HepG2 (cell line): ENCODE measurements around the gene CDK2. TPM values are rescaled to one million over a fixed set of nuclear protein-coding genes. Genes with fewer than 3 reads are reported as not detected.

ENCODE experiments used
- ASH2L ChIP-seq: fragments of 300-600, 200-600 bp; sonication (generic); IDR thresholded peaks from 2 replicates; pipeline ENCODE4 v1.7.0; 2017; ENCODE audit warnings: low read depth, mild to moderate bottlenecking, moderate library complexity, mixed read lengths, low read length; ENCODE audit not compliant: insufficient read length
- ATF7-NPFF ChIP-seq: sonication (generic); formaldehyde crosslinking; IDR thresholded peaks from 2 replicates; pipeline ENCODE4 v1.8.1; 2023; ENCODE audit warnings: mild to moderate bottlenecking, low read depth, missing genetic modification reagents, moderate library complexity
- CREB1 ChIP-seq, 2 experiments: fragments of 450-650 bp in 1 of 2; IDR thresholded peaks; 2 replicates each; pipeline ENCODE4 v1.6.1; 2016 to 2017; ENCODE audit warnings: control low read depth in 1 of 2, mild to moderate bottlenecking in 1 of 2, missing compliant biosample characterization in 1 of 2, missing genetic modification characterization in 1 of 2
- FOXJ3 ChIP-seq: sonication (generic); formaldehyde crosslinking; IDR thresholded peaks from 2 replicates; pipeline ENCODE4 v1.4.0; 2020; ENCODE audit warnings: missing genetic modification reagents, mild to moderate bottlenecking, borderline replicate concordance
- HOXA5 ChIP-seq: sonication (generic); formaldehyde crosslinking; IDR thresholded peaks from 2 replicates; pipeline ENCODE4 v1.4.0; 2020; ENCODE audit warnings: missing genetic modification reagents
- KLF11 ChIP-seq: IDR thresholded peaks from 2 replicates; pipeline ENCODE4 v1.6.1; 2016; ENCODE audit warnings: missing compliant biosample characterization
- KLF16 ChIP-seq, 2 experiments: sonication (generic) in 1 of 2; formaldehyde crosslinking in 1 of 2; IDR thresholded peaks; 2 replicates each; pipeline versions ENCODE4 v1.6.1 to v1.8.0; 2016 to 2023; ENCODE audit warnings: missing genetic modification reagents in 2 of 2, missing compliant biosample characterization in 1 of 2
- MED8 ChIP-seq: sonication (generic); formaldehyde crosslinking; IDR thresholded peaks from 2 replicates; pipeline ENCODE4 v1.8.1; 2023; ENCODE audit warnings: mild to moderate bottlenecking, missing genetic modification reagents; ENCODE audit not compliant: insufficient replicate concordance
- MEIS1 ChIP-seq: sonication (generic); formaldehyde crosslinking; IDR thresholded peaks from 2 replicates; pipeline ENCODE4 v1.9.0; 2021; ENCODE audit warnings: mild to moderate bottlenecking, missing genetic modification reagents, moderate library complexity, borderline replicate concordance
- MZF1 ChIP-seq: sonication (generic); formaldehyde crosslinking; IDR thresholded peaks from 2 replicates; pipeline ENCODE4 v1.8.1; 2023; ENCODE audit warnings: mild to moderate bottlenecking, missing genetic modification reagents, borderline replicate concordance
- NR2C2 ChIP-seq: sonication (generic); formaldehyde crosslinking; IDR thresholded peaks from 2 replicates; pipeline ENCODE4 v1.4.0; 2020; ENCODE audit warnings: missing genetic modification reagents, mild to moderate bottlenecking, moderate library complexity, borderline replicate concordance
- RCOR2 ChIP-seq: IDR thresholded peaks from 2 replicates; pipeline ENCODE4 v1.6.1; 2016; ENCODE audit warnings: missing biosample characterization, missing genetic modification reagents
- SAFB2 ChIP-seq: sonication (generic); formaldehyde crosslinking; IDR thresholded peaks from 2 replicates; pipeline ENCODE4 v1.5.1; 2020; ENCODE audit warnings: missing genetic modification reagents, low read depth, mild to moderate bottlenecking, borderline replicate concordance
- SIX4 ChIP-seq: sonication (generic); formaldehyde crosslinking; IDR thresholded peaks from 2 replicates; pipeline ENCODE4 v1.4.0; 2020; ENCODE audit warnings: missing genetic modification reagents
- SP140L ChIP-seq: sonication (generic); formaldehyde crosslinking; IDR thresholded peaks from 2 replicates; pipeline ENCODE4 v1.4.0; 2020; ENCODE audit warnings: missing genetic modification reagents, borderline replicate concordance
- SP2 ChIP-seq: sonication (generic); formaldehyde crosslinking; IDR thresholded peaks from 2 replicates; pipeline ENCODE4 v1.5.1; 2020; ENCODE audit warnings: mild to moderate bottlenecking, missing genetic modification reagents
- SP4 ChIP-seq: sonication (generic); formaldehyde crosslinking; IDR thresholded peaks from 2 replicates; pipeline ENCODE4 v1.8.1; 2023; ENCODE audit warnings: mild to moderate bottlenecking, missing genetic modification reagents
- TCF7 ChIP-seq: sonication (generic); IDR thresholded peaks from 2 replicates; pipeline ENCODE4 v1.6.1; 2016; ENCODE audit warnings: antibody characterized with exemption, low read depth
- ZKSCAN1 ChIP-seq: fragments of 150-350 bp; IDR thresholded peaks from 2 replicates; pipeline ENCODE4 v1.6.1; 2014; ENCODE audit warnings: low read length
- ZNF530 ChIP-seq: sonication (generic); formaldehyde crosslinking; IDR thresholded peaks from 2 replicates; pipeline ENCODE4 v1.5.0; 2020; ENCODE audit warnings: low read depth, mild to moderate bottlenecking, missing genetic modification reagents
- ZNF670 ChIP-seq: sonication (generic); formaldehyde crosslinking; IDR thresholded peaks from 2 replicates; pipeline ENCODE4 v1.8.0; 2022; ENCODE audit warnings: mild to moderate bottlenecking, missing genetic modification reagents, borderline replicate concordance
- ZNF746 ChIP-seq: sonication (generic); formaldehyde crosslinking; IDR thresholded peaks from 2 replicates; pipeline ENCODE4 v1.8.0; 2022; ENCODE audit warnings: mild to moderate bottlenecking, missing genetic modification reagents
- polyA plus RNA-seq, 8 experiments: library from polyadenylated mRNA; depleted of rRNA in 3 of 8; stranded (reverse) in 7 of 8; unstranded in 1 of 8; fragments of >200 nt; fragmentation: Illumina TruSeq in 4 of 8; extraction: Trizol in 4 of 8; gene quantifications; 2 replicates each; pipeline versions ENCODE4 v1.2.1 to v1.2.3, GENCODE V29; 2011 to 2016; ENCODE audit warnings: low read depth in 4 of 8, missing spikeins in 1 of 8, mixed read lengths in 1 of 8; ENCODE audit not compliant: insufficient read depth in 1 of 8
- total RNA-seq, 5 experiments: library from RNA; depleted of rRNA; stranded (reverse); fragments of >200 nt; fragmentation: Illumina TruSeq; extraction: Trizol; gene quantifications; 2 replicates each; pipeline ENCODE4 v1.2.3, GENCODE V29; 2016; ENCODE audit warnings: low read depth in 1 of 5
- TF ChIP-seq, protein P1 (sequence below): sonication (generic); formaldehyde crosslinking; IDR thresholded peaks from 2 replicates; pipeline ENCODE4 v1.8.0; 2022; ENCODE audit warnings: missing genetic modification reagents, mild to moderate bottlenecking, borderline replicate concordance
- TF ChIP-seq, protein P2 (sequence below): sonication (generic); formaldehyde crosslinking; IDR thresholded peaks from 2 replicates; pipeline ENCODE4 v1.4.0; 2020; ENCODE audit warnings: missing genetic modification reagents, borderline replicate concordance
- TF ChIP-seq, protein P3 (sequence below): sonication (generic); formaldehyde crosslinking; IDR thresholded peaks from 2 replicates; pipeline ENCODE4 v1.5.0; 2020; ENCODE audit warnings: missing genetic modification reagents

The CDK2 gene
- total and polyA plus RNA-seq, 2 of the 13 experiments (the other 11 are each of a cell fraction or from before 2014, with no cell fraction given), result 47.5 to 52.6 TPM

DNA sequence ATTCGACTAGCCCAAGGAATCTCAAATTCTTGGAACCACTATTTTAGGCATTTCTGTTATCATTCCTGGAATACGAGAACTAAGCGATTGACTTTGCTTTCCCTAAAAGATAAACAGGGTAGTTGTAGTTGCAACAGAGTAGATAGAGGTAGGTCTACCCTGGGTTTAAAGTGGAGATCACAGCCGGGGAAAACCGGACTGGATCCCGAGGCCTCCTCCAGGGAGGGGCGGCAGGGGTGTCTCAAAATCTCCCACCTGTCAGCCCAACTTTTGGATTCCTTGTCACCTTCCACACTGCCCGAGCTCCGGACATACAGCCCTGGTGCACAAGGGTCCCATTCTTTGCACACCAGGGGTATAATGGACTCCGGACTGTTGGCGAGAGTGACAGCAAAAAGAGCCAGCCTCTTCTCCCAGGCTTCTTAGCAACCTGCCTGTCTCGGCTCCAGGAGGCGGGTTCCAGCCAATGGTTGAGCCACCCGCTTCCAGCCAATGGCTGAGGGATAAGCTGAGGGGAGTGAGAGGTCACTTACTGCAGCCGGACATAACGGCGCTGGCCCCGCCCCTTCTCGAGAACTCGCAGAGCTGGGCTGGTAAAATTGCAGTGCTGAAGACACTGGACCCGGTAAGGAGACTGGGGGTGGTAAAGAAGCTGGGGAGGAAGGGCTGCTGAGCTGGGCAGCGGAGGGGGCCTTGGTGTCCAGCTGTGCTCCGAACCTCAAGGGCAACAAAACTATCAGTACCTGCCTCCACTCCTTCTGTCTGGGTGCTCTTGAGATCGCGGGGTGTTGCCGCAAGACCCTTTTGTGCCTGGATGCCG is 30.3 kb downstream of the CDK2 start, which contains the start of gene SUOX (continued):
- TF ChIP-seq, protein P1, sequence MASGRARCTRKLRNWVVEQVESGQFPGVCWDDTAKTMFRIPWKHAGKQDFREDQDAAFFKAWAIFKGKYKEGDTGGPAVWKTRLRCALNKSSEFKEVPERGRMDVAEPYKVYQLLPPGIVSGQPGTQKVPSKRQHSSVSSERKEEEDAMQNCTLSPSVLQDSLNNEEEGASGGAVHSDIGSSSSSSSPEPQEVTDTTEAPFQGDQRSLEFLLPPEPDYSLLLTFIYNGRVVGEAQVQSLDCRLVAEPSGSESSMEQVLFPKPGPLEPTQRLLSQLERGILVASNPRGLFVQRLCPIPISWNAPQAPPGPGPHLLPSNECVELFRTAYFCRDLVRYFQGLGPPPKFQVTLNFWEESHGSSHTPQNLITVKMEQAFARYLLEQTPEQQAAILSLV (CRISPR knock-in tag), result peak; percentile 36; the same call in 1 of the 2 replicates
- TF ChIP-seq, protein P2, sequence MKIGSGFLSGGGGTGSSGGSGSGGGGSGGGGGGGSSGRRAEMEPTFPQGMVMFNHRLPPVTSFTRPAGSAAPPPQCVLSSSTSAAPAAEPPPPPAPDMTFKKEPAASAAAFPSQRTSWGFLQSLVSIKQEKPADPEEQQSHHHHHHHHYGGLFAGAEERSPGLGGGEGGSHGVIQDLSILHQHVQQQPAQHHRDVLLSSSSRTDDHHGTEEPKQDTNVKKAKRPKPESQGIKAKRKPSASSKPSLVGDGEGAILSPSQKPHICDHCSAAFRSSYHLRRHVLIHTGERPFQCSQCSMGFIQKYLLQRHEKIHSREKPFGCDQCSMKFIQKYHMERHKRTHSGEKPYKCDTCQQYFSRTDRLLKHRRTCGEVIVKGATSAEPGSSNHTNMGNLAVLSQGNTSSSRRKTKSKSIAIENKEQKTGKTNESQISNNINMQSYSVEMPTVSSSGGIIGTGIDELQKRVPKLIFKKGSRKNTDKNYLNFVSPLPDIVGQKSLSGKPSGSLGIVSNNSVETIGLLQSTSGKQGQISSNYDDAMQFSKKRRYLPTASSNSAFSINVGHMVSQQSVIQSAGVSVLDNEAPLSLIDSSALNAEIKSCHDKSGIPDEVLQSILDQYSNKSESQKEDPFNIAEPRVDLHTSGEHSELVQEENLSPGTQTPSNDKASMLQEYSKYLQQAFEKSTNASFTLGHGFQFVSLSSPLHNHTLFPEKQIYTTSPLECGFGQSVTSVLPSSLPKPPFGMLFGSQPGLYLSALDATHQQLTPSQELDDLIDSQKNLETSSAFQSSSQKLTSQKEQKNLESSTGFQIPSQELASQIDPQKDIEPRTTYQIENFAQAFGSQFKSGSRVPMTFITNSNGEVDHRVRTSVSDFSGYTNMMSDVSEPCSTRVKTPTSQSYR (CRISPR knock-in tag), result no peak
- peak; percentile 42; the same call in 1 of the 2 replicates for TF ChIP-seq CREB1 (IDR thresholded peaks at IDR 0.05)
- TF ChIP-seq CREB1 (CRISPR knock-in tag; IDR thresholded peaks at IDR 0.05), result peak; percentile 64
- no peak for TF ChIP-seq SP140L (CRISPR knock-in tag)
- TF ChIP-seq SP4 (CRISPR knock-in tag), result peak; percentile 34; the same call in 1 of the 2 replicates
- no peak for TF ChIP-seq TCF7
- no peak; the same call in 1 of the 2 replicates for TF ChIP-seq SIX4 (CRISPR knock-in tag)
- no peak for TF ChIP-seq RCOR2 (CRISPR knock-in tag)
- 0 out of 4 replicates have a peak, but pooled peaks of 1 of the 2 experiments have one; percentile 17 for TF ChIP-seq KLF16 (CRISPR knock-in tag; IDR thresholded peaks at IDR 0.05)
- TF ChIP-seq MED8 (CRISPR knock-in tag), result no peak
- no peak for TF ChIP-seq SAFB2 (CRISPR knock-in tag)
- no peak for TF ChIP-seq ZKSCAN1
- no peak for TF ChIP-seq ZNF670 (CRISPR knock-in tag)
- peak; percentile 71 for TF ChIP-seq ASH2L
- 0 out of 2 replicates have a peak, but pooled peaks have one; percentile 45 for TF ChIP-seq ATF7-NPFF (CRISPR knock-in tag)
- no peak for TF ChIP-seq MEIS1 (CRISPR knock-in tag)
- no peak for TF ChIP-seq ZNF530 (CRISPR knock-in tag)
- TF ChIP-seq MZF1, result no peak
- no peak; the same call in 1 of the 2 replicates for TF ChIP-seq FOXJ3 (CRISPR knock-in tag)
- peak; percentile 49; the same call in 1 of the 2 replicates for TF ChIP-seq ZNF746 (CRISPR knock-in tag)
- no peak for TF ChIP-seq KLF11
- TF ChIP-seq, protein P3, sequence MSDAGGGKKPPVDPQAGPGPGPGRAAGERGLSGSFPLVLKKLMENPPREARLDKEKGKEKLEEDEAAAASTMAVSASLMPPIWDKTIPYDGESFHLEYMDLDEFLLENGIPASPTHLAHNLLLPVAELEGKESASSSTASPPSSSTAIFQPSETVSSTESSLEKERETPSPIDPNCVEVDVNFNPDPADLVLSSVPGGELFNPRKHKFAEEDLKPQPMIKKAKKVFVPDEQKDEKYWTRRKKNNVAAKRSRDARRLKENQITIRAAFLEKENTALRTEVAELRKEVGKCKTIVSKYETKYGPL (CRISPR knock-in tag), result no peak
- 0 out of 2 replicates have a peak, but pooled peaks have one; percentile 28 for TF ChIP-seq HOXA5 (CRISPR knock-in tag)
- peak; percentile 86 for TF ChIP-seq SP2
- TF ChIP-seq NR2C2 (CRISPR knock-in tag), result peak; percentile 89
